GM08714 (cell line): ENCODE measurements around the gene GNE.
"Not testable (repeated sequence)": the region's sequence is repeated elsewhere in the genome, so short reads cannot be mapped to it uniquely, and the experiment has no call there.

Experiments used
- H3K4me3 ChIP-seq: fragments of 200-500 bp; sonication (Bioruptor generic); 2 replicates; pipeline ENCODE4 v1.5.1; 2014; ENCODE audit warnings: mild to moderate bottlenecking, low read length, inconsistent platforms
- ZNF274 ChIP-seq: IDR thresholded peaks from 2 replicates; pipeline ENCODE4 v1.6.1; 2012; ENCODE audit warnings: mild to moderate bottlenecking, low read depth, low read length

GNE gene

GRCh38 chr9:36280989-36281388 is 22.7 kb upstream of the GNE start:
- no peak for TF ChIP-seq ZNF274
- no peak overlapping the region for H3K4me3 ChIP-seq

GRCh38 chr9:36278243-36278642 is 20.0 kb upstream of the GNE start:
- H3K4me3 ChIP-seq, result no peak overlapping the region
- no peak for TF ChIP-seq ZNF274

- no peak for TF ChIP-seq ZNF274
- no peak overlapping the region for H3K4me3 ChIP-seq
These were observed 18.5 kb upstream of the GNE start for GRCh38 chr9:36276781-36277181.

- no peak overlapping the region for H3K4me3 ChIP-seq
- TF ChIP-seq ZNF274, result no peak
These were observed 18.0 kb upstream of the GNE start for GRCh38 chr9:36276254-36276653.

- no peak for TF ChIP-seq ZNF274
- H3K4me3 ChIP-seq, result no peak overlapping the region
These were observed 16.8 kb upstream of the GNE start for GRCh38 chr9:36275060-36275459.

- not testable (repeated sequence) for H3K4me3 ChIP-seq
These were observed 15.1 kb upstream of the GNE start for GRCh38 chr9:36273354-36273753.

- H3K4me3 ChIP-seq, result no peak overlapping the region
- TF ChIP-seq ZNF274, result no peak
These were observed 9.8 kb upstream of the GNE start for GRCh38 chr9:36268007-36268427.

GRCh38 chr9:36264896-36265295 is 6.6 kb upstream of the GNE start:
- TF ChIP-seq ZNF274, result no peak
- no peak overlapping the region for H3K4me3 ChIP-seq

GRCh38 chr9:36263683-36264082 is 5.4 kb upstream of the GNE start:
- TF ChIP-seq ZNF274, result no peak
- no peak overlapping the region for H3K4me3 ChIP-seq

GRCh38 chr9:36258996-36259533 is 817 bp upstream of the GNE start:
- no peak for TF ChIP-seq ZNF274
- peak overlapping the region; percentile 71 for H3K4me3 ChIP-seq

- no peak for TF ChIP-seq ZNF274
- no peak overlapping the region for H3K4me3 ChIP-seq
These were observed 6.8 kb downstream of the GNE start for GRCh38 chr9:36251428-36251827.

- H3K4me3 ChIP-seq, result no peak overlapping the region
- TF ChIP-seq ZNF274, result no peak
These were observed 8.2 kb downstream of the GNE start for GRCh38 chr9:36250079-36250478.

- H3K4me3 ChIP-seq, result no peak overlapping the region
- TF ChIP-seq ZNF274, result no peak
These were observed 9.1 kb downstream of the GNE start for GRCh38 chr9:36249189-36249588.

GRCh38 chr9:36248061-36248460 is 10.2 kb downstream of the GNE start:
- not testable (repeated sequence) for H3K4me3 ChIP-seq

- no peak overlapping the region for H3K4me3 ChIP-seq
- no peak for TF ChIP-seq ZNF274
These were observed 10.9 kb downstream of the GNE start for GRCh38 chr9:36247356-36247755.

GRCh38 chr9:36245906-36246305 is 12.3 kb downstream of the GNE start:
- no peak overlapping the region for H3K4me3 ChIP-seq
- no peak for TF ChIP-seq ZNF274

GRCh38 chr9:36239675-36240074 is 18.6 kb downstream of the GNE start:
- not testable (repeated sequence) for H3K4me3 ChIP-seq

- not testable (repeated sequence) for H3K4me3 ChIP-seq
These were observed 19.0 kb downstream of the GNE start for GRCh38 chr9:36239205-36239604.
